ENCODE results near the gene EMID1.

The EMID1 gene

GRCh38 chr22:29205594-29206371 lies at the start of gene EMID1:
Gene EMID1 (plus strand): TSS chr22:29205896. CDS start chr22:29206039, 143 bp downstream.
- H3K4me1 ChIP-seq (ENCODE audit: control insufficient read depth, insufficient read depth, low read length): no peaks in the 10 kb centered on the region
- H3K9ac ChIP-seq (ENCODE audit: low read length): no peak within 1 kb of the TSS
- H3K4me3 ChIP-seq (ENCODE audit: low read length): peak within 1 kb of the TSS; percentile 74
- H3K36me3 ChIP-seq (ENCODE audit: control insufficient read depth, insufficient read depth, low read length): no peaks in the 10 kb centered on the region
- H3K27me3 ChIP-seq (ENCODE audit: control insufficient read depth, insufficient read depth, low read length): peaks cover 3% of the 10 kb centered on the region
- H3K27ac ChIP-seq (ENCODE audit: low read depth, low read length): no peak within 1 kb of the TSS

- no peaks in the 10 kb centered on the region for H3K36me3 ChIP-seq (ENCODE audit: control insufficient read depth, insufficient read depth, low read length)
- no peak overlapping the region for H3K4me3 ChIP-seq (ENCODE audit: low read length)
- H3K4me1 ChIP-seq (ENCODE audit: control insufficient read depth, insufficient read depth, low read length): peaks cover 2% of the 10 kb centered on the region
- no peak overlapping the region for H3K27ac ChIP-seq (ENCODE audit: low read depth, low read length)
- no peak overlapping the region for H3K9ac ChIP-seq (ENCODE audit: low read length)
- no peaks in the 10 kb centered on the region for H3K27me3 ChIP-seq (ENCODE audit: control insufficient read depth, insufficient read depth, low read length)
Observed at GRCh38 chr22:29155966-29156365, 49.7 kb upstream of the EMID1 start.

- H3K27me3 ChIP-seq (ENCODE audit: control insufficient read depth, insufficient read depth, low read length): no peaks in the 10 kb centered on the region
- no peak overlapping the region for H3K9ac ChIP-seq (ENCODE audit: low read length)
- H3K4me3 ChIP-seq (ENCODE audit: low read length): no peak overlapping the region
- H3K4me1 ChIP-seq (ENCODE audit: control insufficient read depth, insufficient read depth, low read length): peaks cover 2% of the 10 kb centered on the region
- H3K36me3 ChIP-seq (ENCODE audit: control insufficient read depth, insufficient read depth, low read length): no peaks in the 10 kb centered on the region
- H3K27ac ChIP-seq (ENCODE audit: low read depth, low read length): no peak overlapping the region
Observed at GRCh38 chr22:29156507-29156906, 49.2 kb upstream of the EMID1 start.

- H3K27me3 ChIP-seq (ENCODE audit: control insufficient read depth, insufficient read depth, low read length): no peaks in the 10 kb centered on the region
- no peaks in the 10 kb centered on the region for H3K36me3 ChIP-seq (ENCODE audit: control insufficient read depth, insufficient read depth, low read length)
- no peak overlapping the region for H3K27ac ChIP-seq (ENCODE audit: low read depth, low read length)
- no peak overlapping the region for H3K4me3 ChIP-seq (ENCODE audit: low read length)
- peaks cover 2% of the 10 kb centered on the region for H3K4me1 ChIP-seq (ENCODE audit: control insufficient read depth, insufficient read depth, low read length)
- no peak overlapping the region for H3K9ac ChIP-seq (ENCODE audit: low read length)
Observed at GRCh38 chr22:29157759-29158535, 47.7 kb upstream of the EMID1 start.

GRCh38 chr22:29158546-29158945 lies 47.1 kb upstream of the EMID1 start:
- Histone ChIP-seq H3K4me3 (ENCODE audit: low read length) (no peak overlapping the region), H3K27me3 (ENCODE audit: control insufficient read depth, insufficient read depth, low read length) (no peaks in the 10 kb centered on the region), H3K9ac (ENCODE audit: low read length) (no peak overlapping the region), H3K27ac (ENCODE audit: low read depth, low read length) (no peak overlapping the region), H3K36me3 (ENCODE audit: control insufficient read depth, insufficient read depth, low read length) (no peaks in the 10 kb centered on the region), H3K4me1 (ENCODE audit: control insufficient read depth, insufficient read depth, low read length) (peaks cover 2% of the 10 kb centered on the region)

GRCh38 chr22:29163808-29164207 lies 41.9 kb upstream of the EMID1 start:
- H3K27ac ChIP-seq (ENCODE audit: low read depth, low read length): no peak overlapping the region
- H3K36me3 ChIP-seq (ENCODE audit: control insufficient read depth, insufficient read depth, low read length): no peaks in the 10 kb centered on the region
- no peaks in the 10 kb centered on the region for H3K27me3 ChIP-seq (ENCODE audit: control insufficient read depth, insufficient read depth, low read length)
- no peaks in the 10 kb centered on the region for H3K4me1 ChIP-seq (ENCODE audit: control insufficient read depth, insufficient read depth, low read length)
- H3K9ac ChIP-seq (ENCODE audit: low read length): no peak overlapping the region
- H3K4me3 ChIP-seq (ENCODE audit: low read length): no peak overlapping the region

GRCh38 chr22:29165321-29166060 lies 40.2 kb upstream of the EMID1 start:
- Histone ChIP-seq H3K4me3 (ENCODE audit: low read length) (no peak overlapping the region), H3K9ac (ENCODE audit: low read length) (no peak overlapping the region), H3K27ac (ENCODE audit: low read depth, low read length) (no peak overlapping the region), H3K36me3 (ENCODE audit: control insufficient read depth, insufficient read depth, low read length) (no peaks in the 10 kb centered on the region), H3K27me3 (ENCODE audit: control insufficient read depth, insufficient read depth, low read length) (no peaks in the 10 kb centered on the region), H3K4me1 (ENCODE audit: control insufficient read depth, insufficient read depth, low read length) (no peaks in the 10 kb centered on the region)

GRCh38 chr22:29166180-29166579 lies 39.5 kb upstream of the EMID1 start:
- no peak overlapping the region for H3K9ac ChIP-seq (ENCODE audit: low read length)
- H3K27ac ChIP-seq (ENCODE audit: low read depth, low read length): no peak overlapping the region
- no peaks in the 10 kb centered on the region for H3K27me3 ChIP-seq (ENCODE audit: control insufficient read depth, insufficient read depth, low read length)
- no peaks in the 10 kb centered on the region for H3K4me1 ChIP-seq (ENCODE audit: control insufficient read depth, insufficient read depth, low read length)
- H3K4me3 ChIP-seq (ENCODE audit: low read length): no peak overlapping the region
- no peaks in the 10 kb centered on the region for H3K36me3 ChIP-seq (ENCODE audit: control insufficient read depth, insufficient read depth, low read length)

- H3K27ac ChIP-seq (ENCODE audit: low read depth, low read length): no peak overlapping the region
- no peak overlapping the region for H3K9ac ChIP-seq (ENCODE audit: low read length)
- no peak overlapping the region for H3K4me3 ChIP-seq (ENCODE audit: low read length)
- no peaks in the 10 kb centered on the region for H3K4me1 ChIP-seq (ENCODE audit: control insufficient read depth, insufficient read depth, low read length)
- H3K27me3 ChIP-seq (ENCODE audit: control insufficient read depth, insufficient read depth, low read length): no peaks in the 10 kb centered on the region
- no peaks in the 10 kb centered on the region for H3K36me3 ChIP-seq (ENCODE audit: control insufficient read depth, insufficient read depth, low read length)
Observed at GRCh38 chr22:29167032-29167911, 38.4 kb upstream of the EMID1 start.

GRCh38 chr22:29171721-29172120 lies 34.0 kb upstream of the EMID1 start:
- Histone ChIP-seq H3K27ac (ENCODE audit: low read depth, low read length) (no peak overlapping the region), H3K36me3 (ENCODE audit: control insufficient read depth, insufficient read depth, low read length) (no peaks in the 10 kb centered on the region)

GRCh38 chr22:29172216-29172615 lies 33.5 kb upstream of the EMID1 start:
- Histone ChIP-seq H3K4me1 (ENCODE audit: control insufficient read depth, insufficient read depth, low read length) (no peaks in the 10 kb centered on the region), H3K27me3 (ENCODE audit: control insufficient read depth, insufficient read depth, low read length) (no peaks in the 10 kb centered on the region), H3K4me3 (ENCODE audit: low read length) (no peak overlapping the region), H3K27ac (ENCODE audit: low read depth, low read length) (no peak overlapping the region), H3K36me3 (ENCODE audit: control insufficient read depth, insufficient read depth, low read length) (no peaks in the 10 kb centered on the region), H3K9ac (ENCODE audit: low read length) (no peak overlapping the region)

More at GRCh38 chr22:29171721-29172120, 34.0 kb upstream of the EMID1 start:
- Histone ChIP-seq H3K27me3 (ENCODE audit: control insufficient read depth, insufficient read depth, low read length) (no peaks in the 10 kb centered on the region), H3K4me3 (ENCODE audit: low read length) (no peak overlapping the region), H3K9ac (ENCODE audit: low read length) (no peak overlapping the region), H3K4me1 (ENCODE audit: control insufficient read depth, insufficient read depth, low read length) (no peaks in the 10 kb centered on the region)

Data from rectal smooth muscle tissue (tissue), 1 donor.